ENCODE results near the gene INAFM1.

Gene INAFM1

GRCh38 chr19:47313754-47314295 is 39.1 kb downstream of the INAFM1 start:
- DNase-seq = no peak

GRCh38 chr19:47315125-47315821 is 40.6 kb downstream of the INAFM1 start:
- no peak for DNase-seq

- DNase-seq = no peak
Observed at GRCh38 chr19:47316513-47316912, 41.8 kb downstream of the INAFM1 start.

GRCh38 chr19:47319923-47320871 is 45.5 kb downstream of the INAFM1 start:
- no peak for DNase-seq

GRCh38 chr19:47321630-47322029 is 46.9 kb downstream of the INAFM1 start:
- DNase-seq = no peak

- no peak for DNase-seq
Observed at GRCh38 chr19:47322058-47322457, 47.4 kb downstream of the INAFM1 start.

- DNase-seq = no peak
Observed at GRCh38 chr19:47323409-47323808, 48.7 kb downstream of the INAFM1 start.

GRCh38 chr19:47323872-47324271 is 49.2 kb downstream of the INAFM1 start:
- no peak for DNase-seq

- DNase-seq = no peak
Observed at GRCh38 chr19:47324502-47324901, 49.8 kb downstream of the INAFM1 start.
